Measurements from ENCODE around the gene MICU1. TPM values are rescaled to one million over a fixed set of nuclear protein-coding genes. Genes with fewer than 3 reads are reported as not detected.
"Not testable (repeated sequence)": the region's sequence is repeated elsewhere in the genome, so short reads cannot be mapped to it uniquely, and the experiment has no call there.

MICU1 gene
- total RNA-seq, 1 experiment from 2014 or later: 39.4 TPM

DNA sequence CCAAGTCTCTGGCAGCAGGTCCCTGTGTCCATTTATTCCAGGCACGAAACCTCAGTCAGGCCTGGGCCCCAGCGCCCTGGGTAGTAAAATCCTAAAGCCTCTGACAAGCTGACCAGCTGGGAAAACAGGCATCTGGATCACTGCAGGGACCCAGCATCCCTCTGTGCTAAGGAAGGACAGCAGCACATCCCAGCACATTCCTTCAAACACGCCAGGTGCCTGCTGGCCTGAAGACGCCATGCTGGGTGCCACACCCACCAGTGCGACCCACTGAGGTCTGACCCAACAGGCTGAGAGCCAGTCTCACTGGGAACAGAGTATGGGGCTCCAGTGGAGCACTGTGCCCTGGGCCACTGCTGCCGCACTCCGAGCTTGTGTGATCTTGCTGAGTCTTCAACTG is 277.6 kb downstream of the MICU1 start:
- no peaks in the 10 kb centered on the region for H3K9me3 ChIP-seq (ENCODE audit: control insufficient read depth in 1 of 2, insufficient read depth in 1 of 2, low read depth in 1 of 2, low read length in 2 of 2)
- no peak overlapping the region for H2AFZ ChIP-seq (ENCODE audit: low read depth, low read length, poor library complexity, severe bottlenecking)
- no peaks in the 10 kb centered on the region for H4K20me1 ChIP-seq (ENCODE audit: insufficient read depth)
- H3K27me3 ChIP-seq (ENCODE audit: insufficient read depth, low read length): no peaks in the 10 kb centered on the region
- TF ChIP-seq SP1 (IDR thresholded peaks at IDR 0.05; ENCODE audit: low read depth) (no peak), EZH2 (IDR thresholded peaks at IDR 0.05) (no peak), ELF1 (IDR thresholded peaks at IDR 0.05; ENCODE audit: borderline replicate concordance, low read depth) (no peak), CEBPB (IDR thresholded peaks at IDR 0.05; ENCODE audit: low read depth) (no peak), TCF7L2 (IDR thresholded peaks at IDR 0.05; ENCODE audit: borderline replicate concordance, extremely low read depth, insufficient read depth, insufficient read length) (no peak), ZFX (IDR thresholded peaks at IDR 0.05) (no peak), ZNF274 (IDR thresholded peaks at IDR 0.05; ENCODE audit: low read depth, low read length) (no peak), CTCF (IDR thresholded peaks at IDR 0.05 in 2 of 3, conservative IDR thresholded peaks at IDR 0.05 in 1 of 3; ENCODE audit: borderline replicate concordance in 1 of 3, insufficient read depth in 1 of 3, low read depth in 2 of 3, low read length in 2 of 3) (no peak), POLR2A (IDR thresholded peaks at IDR 0.05; ENCODE audit: borderline replicate concordance, extremely low read depth, insufficient read depth, insufficient read length) (no peak), FOSL1 (IDR thresholded peaks at IDR 0.05; ENCODE audit: low read depth) (no peak)
- TF ChIP-seq, protein P1, sequence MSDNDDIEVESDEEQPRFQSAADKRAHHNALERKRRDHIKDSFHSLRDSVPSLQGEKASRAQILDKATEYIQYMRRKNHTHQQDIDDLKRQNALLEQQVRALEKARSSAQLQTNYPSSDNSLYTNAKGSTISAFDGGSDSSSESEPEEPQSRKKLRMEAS (IDR thresholded peaks at IDR 0.05): no peak
- peaks cover 0 to 5% of the 10 kb centered on the region in 2 experiments; a peak in 1 of 4 replicates for H3K36me3 ChIP-seq (ENCODE audit: control insufficient read depth in 1 of 2, insufficient read depth in 2 of 2, low read length in 2 of 2)
- no peak overlapping the region for H3K27ac ChIP-seq (ENCODE audit: low read depth, low read length)
- H3K4me3 ChIP-seq (replicated peaks in 1 of 2; ENCODE audit: low read depth in 1 of 2, low read length in 2 of 2): no peak overlapping the region
- intact Hi-C loops (cut with micrococcal nuclease): no loop called here
- DNase-seq (ENCODE audit: low read depth, low spot score): no peak
- H3K4me2 ChIP-seq (ENCODE audit: low read length): no peak overlapping the region
- RAD21 ChIA-PET (ENCODE audit: low non-redundant PET in 1 of 2, low total read pairs in 2 of 2, uncharacterized antibody in 2 of 2, unreplicated experiment in 2 of 2): no interaction called here
- peaks cover 5 to 6% of the 10 kb centered on the region in 2 experiments for H3K4me1 ChIP-seq (ENCODE audit: control insufficient read depth in 1 of 2, insufficient read depth in 2 of 2, low read length in 2 of 2)
- no peak for ATAC-seq
- H3K9me2 ChIP-seq (ENCODE audit: insufficient read depth): no peaks in the 10 kb centered on the region
- CTCF ChIA-PET: no interaction called here
- peaks cover 35% of the 10 kb centered on the region for H3K79me2 ChIP-seq (ENCODE audit: insufficient read depth, low read length)
- BruUV-seq (replicated peaks): no TSS peak
- H3K9ac ChIP-seq (ENCODE audit: low read length): no peak overlapping the region
- POLR2A ChIA-PET: interaction anchor here (0.8 kb wide), 1 partner anchor 29 kb away, joined by 5 read pairs; no protein-coding TSS in a partner anchor

- DNase-seq (ENCODE audit: low read depth, low spot score); H3K27me3 ChIP-seq (ENCODE audit: insufficient read depth, low read length); H2AFZ ChIP-seq (ENCODE audit: low read depth, low read length, poor library complexity, severe bottlenecking); BruUV-seq (replicated peaks); H3K9me2 ChIP-seq (ENCODE audit: insufficient read depth); H3K4me2 ChIP-seq (ENCODE audit: low read length); H3K4me1 ChIP-seq (ENCODE audit: control insufficient read depth in 1 of 2, insufficient read depth in 2 of 2, low read length in 2 of 2); H4K20me1 ChIP-seq (ENCODE audit: insufficient read depth); ATAC-seq; RAD21 ChIA-PET (ENCODE audit: low non-redundant PET in 1 of 2, low total read pairs in 2 of 2, uncharacterized antibody in 2 of 2, unreplicated experiment in 2 of 2); H3K9me3 ChIP-seq (ENCODE audit: control insufficient read depth in 1 of 2, insufficient read depth in 1 of 2, low read depth in 1 of 2, low read length in 2 of 2); H3K9ac ChIP-seq (ENCODE audit: low read length); H3K36me3 ChIP-seq (ENCODE audit: control insufficient read depth in 1 of 2, insufficient read depth in 2 of 2, low read length in 2 of 2); intact Hi-C loops (cut with micrococcal nuclease); H3K4me3 ChIP-seq (replicated peaks in 1 of 2; ENCODE audit: low read depth in 1 of 2, low read length in 2 of 2); CTCF ChIA-PET; H3K27ac ChIP-seq (ENCODE audit: low read depth, low read length): not testable (repeated sequence)
- H3K79me2 ChIP-seq (ENCODE audit: insufficient read depth, low read length): peaks cover 13% of the 10 kb centered on the region
- POLR2A ChIA-PET: interaction anchor here (0.7 kb wide), 1 partner anchor 214 kb away, joined by 3 read pairs; no protein-coding TSS in a partner anchor
These were observed 279.8 kb downstream of the MICU1 start for GRCh38 chr10:72346117-72346516.

Measured in HCT116 (cell line).